HCT116 (cell line): ENCODE results near the gene ORC4. TPM values are rescaled to one million over a fixed set of nuclear protein-coding genes. Genes with fewer than 3 reads are reported as not detected.

Experiments
- ATAC-seq: fragments of 200-7000 bp; cut with Tn5 transposase; 2 replicates; pipeline ENCODE4 v1.9.1; 2020; ENCODE audit warnings: mild to moderate bottlenecking, moderate library complexity
- BruUV-seq: library from RNA; stranded (reverse); fragments of 400-500 nt; replicated peaks from 2 replicates; lab custom pipeline; 2021; lab: Mats Ljungman, UMichigan
- CTCF ChIA-PET: fragments of 300-600 bp; sonication (Branson Sonifier 250); formaldehyde crosslinking; loops from one replicate; lab custom pipeline; 2021; ENCODE audit warnings: antibody characterized with exemption; lab: Charles Lee
- POLR2A ChIA-PET: fragments of 300-600, 350-600 bp; sonication (Branson Sonifier 250); formaldehyde crosslinking; loops from one replicate; lab custom pipeline; 2021; ENCODE audit warnings: antibody characterized with exemption; lab: Charles Lee
- RAD21 ChIA-PET, 2 experiments: fragments of 300-600 bp; sonication (Branson Sonifier 250); formaldehyde crosslinking; loops; one replicate each; lab custom pipeline; 2023; ENCODE audit warnings: low total read pairs in 2 of 2; ENCODE audit not compliant: uncharacterized antibody in 2 of 2, unreplicated experiment in 2 of 2, low non-redundant PET in 1 of 2; lab: Charles Lee
- DNase-seq: peaks from one replicate; pipeline ENCODE4 v3.0.0-alpha.2; 2010; ENCODE audit warnings: low read depth, low spot score
- H2AFZ ChIP-seq: fragments of 200-600 bp; shearing (Covaris generic), sonication (generic); 2 replicates; pipeline ENCODE4 v1.6.1; 2017; ENCODE audit warnings: low read depth, mixed run types, mixed read lengths, antibody characterized with exemption, low read length; ENCODE audit not compliant: poor library complexity, severe bottlenecking
- H3K27ac ChIP-seq: 2 replicates; pipeline ENCODE4 v1.5.1; 2012; ENCODE audit warnings: low read depth, low read length
- H3K27me3 ChIP-seq: fragments of 200-600 bp; sonication (generic); 2 replicates; pipeline ENCODE4 v1.6.1; 2016; ENCODE audit warnings: mixed run types, low read length, mixed read lengths; ENCODE audit not compliant: insufficient read depth
- H3K36me3 ChIP-seq, 2 experiments: fragments of 200-500 bp in 1 of 2; fragments of 200-600 bp in 1 of 2; sonication (Bioruptor generic) in 1 of 2; sonication (generic) in 1 of 2; 2 replicates each; pipeline versions ENCODE4 v1.5.1 to v1.6.1; 2014 to 2016; ENCODE audit warnings: low read length in 2 of 2, inconsistent platforms in 1 of 2, mixed read lengths in 1 of 2, mixed run types in 1 of 2; ENCODE audit not compliant: insufficient read depth in 2 of 2, control insufficient read depth in 1 of 2
- H3K4me1 ChIP-seq, 2 experiments: fragments of 200-600 bp in 1 of 2; sonication (generic) in 1 of 2; 2 replicates each; pipeline versions ENCODE4 v1.5.1 to v1.6.1; 2012 to 2017; ENCODE audit warnings: low read length in 2 of 2, inconsistent platforms in 1 of 2, mild to moderate bottlenecking in 1 of 2, mixed read lengths in 1 of 2, mixed run types in 1 of 2, moderate library complexity in 1 of 2; ENCODE audit not compliant: insufficient read depth in 2 of 2, control insufficient read depth in 1 of 2
- H3K4me2 ChIP-seq: fragments of 200-600 bp; sonication (generic); 2 replicates; pipeline ENCODE4 v1.6.1; 2017; ENCODE audit warnings: mixed run types, low read length, mixed read lengths
- H3K4me3 ChIP-seq, 2 experiments: fragments of 200-600 bp in 1 of 2; sonication (generic) in 1 of 2; replicated peaks in 1 of 2; 2 replicates each; pipeline ENCODE4 v1.5.1; 2011 to 2016; ENCODE audit warnings: low read length in 2 of 2, control low read depth in 1 of 2, low read depth in 1 of 2, mild to moderate bottlenecking in 1 of 2, mixed read lengths in 1 of 2, mixed run types in 1 of 2
- H3K79me2 ChIP-seq: fragments of 200-600 bp; sonication (generic); 2 replicates; pipeline ENCODE4 v1.6.1; 2017; ENCODE audit warnings: mild to moderate bottlenecking, mixed run types, low read length, moderate library complexity, mixed read lengths; ENCODE audit not compliant: insufficient read depth
- H3K9ac ChIP-seq: fragments of 200-600 bp; sonication (generic); 2 replicates; pipeline ENCODE4 v1.6.1; 2016; ENCODE audit warnings: low read length, mixed read lengths
- H3K9me2 ChIP-seq: fragments of 200-600 bp; sonication (generic), shearing (Covaris generic); 2 replicates; pipeline ENCODE4 v1.6.1; 2017; ENCODE audit warnings: mixed run types, mild to moderate bottlenecking, moderate library complexity; ENCODE audit not compliant: insufficient read depth
- H3K9me3 ChIP-seq, 2 experiments: fragments of 200-500 bp in 1 of 2; fragments of 200-600 bp in 1 of 2; sonication (Bioruptor generic) in 1 of 2; sonication (generic) in 1 of 2; 2 replicates each; pipeline ENCODE4 v1.6.1; 2014 to 2017; ENCODE audit warnings: low read length in 2 of 2, mixed read lengths in 2 of 2, inconsistent platforms in 1 of 2, low read depth in 1 of 2, mild to moderate bottlenecking in 1 of 2, mixed run types in 1 of 2, moderate library complexity in 1 of 2; ENCODE audit not compliant: control insufficient read depth in 1 of 2, insufficient read depth in 1 of 2
- H4K20me1 ChIP-seq: fragments of 200-600 bp; sonication (generic), shearing (Covaris generic); 2 replicates; pipeline ENCODE4 v1.6.1; 2017; ENCODE audit warnings: mixed run types, mild to moderate bottlenecking, moderate library complexity; ENCODE audit not compliant: insufficient read depth
- CEBPB ChIP-seq: IDR thresholded peaks from 2 replicates; pipeline ENCODE4 v1.6.1; 2012; ENCODE audit warnings: low read depth
- CTCF ChIP-seq, 3 experiments: fragments of 200-600 bp in 1 of 3; sonication (generic) in 1 of 3; IDR thresholded peaks in 2 of 3; conservative IDR thresholded peaks in 1 of 3; 2 replicates each; pipeline ENCODE4 v1.5.1; 2012 to 2017; ENCODE audit warnings: low read depth in 2 of 3, low read length in 2 of 3, antibody characterized with exemption in 1 of 3, borderline replicate concordance in 1 of 3, control low read depth in 1 of 3, mild to moderate bottlenecking in 1 of 3, mixed read lengths in 1 of 3, mixed run types in 1 of 3, moderate library complexity in 1 of 3; ENCODE audit not compliant: insufficient read depth in 1 of 3
- EZH2phosphoT487 ChIP-seq: fragments of 200-600 bp; IDR thresholded peaks from 2 replicates; pipeline ENCODE4 v1.6.1; 2018; ENCODE audit warnings: antibody characterized with exemption, borderline replicate concordance
- FOSL1 ChIP-seq: IDR thresholded peaks from 2 replicates; pipeline ENCODE4 v1.6.1; 2012; ENCODE audit warnings: low read depth
- JUND ChIP-seq: IDR thresholded peaks from 2 replicates; pipeline ENCODE4 v1.6.1; 2012
- POLR2A ChIP-seq: IDR thresholded peaks from 2 replicates; pipeline ENCODE4 v1.7.0; 2011; ENCODE audit warnings: borderline replicate concordance; ENCODE audit not compliant: insufficient read depth, insufficient read length; ENCODE audit errors: extremely low read depth
- POLR2AphosphoS5 ChIP-seq: IDR thresholded peaks from 2 replicates; pipeline ENCODE4 v1.6.1; 2011; ENCODE audit warnings: mild to moderate bottlenecking, low read depth, low read length, moderate library complexity
- SP1 ChIP-seq: IDR thresholded peaks from 2 replicates; pipeline ENCODE4 v1.6.1; 2012; ENCODE audit warnings: low read depth
- SRF ChIP-seq: IDR thresholded peaks from 2 replicates; pipeline ENCODE4 v1.6.1; 2012; ENCODE audit warnings: low read depth
- TCF7L2 ChIP-seq: IDR thresholded peaks from 2 replicates; pipeline ENCODE4 v1.7.0; 2011; ENCODE audit warnings: borderline replicate concordance, inconsistent platforms; ENCODE audit not compliant: insufficient read depth, insufficient read length; ENCODE audit errors: extremely low read depth
- ZNF274 ChIP-seq: fragments of 200-500 bp; sonication (Bioruptor generic); IDR thresholded peaks from 2 replicates; pipeline ENCODE4 v1.6.1; 2014; ENCODE audit warnings: mild to moderate bottlenecking, low read depth, low read length, inconsistent platforms
- intact Hi-C: fragments of 100-400 bp; cut with micrococcal nuclease; formaldehyde crosslinking; loops from 2 replicates; pipeline ENCODE4 v1.10.0; 2022
- total RNA-seq: library from RNA; stranded (reverse); gene quantifications from one replicate; pipeline ENCODE4 v1.2.1, GENCODE V29; 2021; ENCODE audit not compliant: unreplicated experiment
- TF ChIP-seq, protein P1 (sequence below): IDR thresholded peaks from 2 replicates; pipeline ENCODE4 v1.6.1; 2012
- TF ChIP-seq, protein P2 (sequence below): IDR thresholded peaks from 2 replicates; pipeline ENCODE4 v1.6.1; 2011; ENCODE audit warnings: mild to moderate bottlenecking, low read length, moderate library complexity; ENCODE audit not compliant: insufficient replicate concordance; ENCODE audit errors: extremely low read depth

ORC4 gene
- total RNA-seq, 1 experiment from 2014 or later = 51.0 TPM

GRCh38 chr2:148052687-148053086 is 32.1 kb upstream of the ORC4 start:
- no peaks in the 10 kb centered on the region for H3K9me2 ChIP-seq
- TF ChIP-seq FOSL1 (no peak), POLR2A (no peak), SRF (no peak), CEBPB (no peak), JUND (no peak), TCF7L2 (no peak), POLR2AphosphoS5 (no peak), SP1 (no peak), ZNF274 (no peak), EZH2phosphoT487 (no peak), CTCF (IDR thresholded peaks at IDR 0.05 in 2 of 3, conservative IDR thresholded peaks at IDR 0.05 in 1 of 3; ENCODE audit: borderline replicate concordance in 1 of 3, insufficient read depth in 1 of 3, low read depth in 2 of 3, low read length in 2 of 3) (no peak)
- TF ChIP-seq, protein P1, sequence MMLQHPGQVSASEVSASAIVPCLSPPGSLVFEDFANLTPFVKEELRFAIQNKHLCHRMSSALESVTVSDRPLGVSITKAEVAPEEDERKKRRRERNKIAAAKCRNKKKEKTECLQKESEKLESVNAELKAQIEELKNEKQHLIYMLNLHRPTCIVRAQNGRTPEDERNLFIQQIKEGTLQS = no peak
- TF ChIP-seq, protein P2, sequence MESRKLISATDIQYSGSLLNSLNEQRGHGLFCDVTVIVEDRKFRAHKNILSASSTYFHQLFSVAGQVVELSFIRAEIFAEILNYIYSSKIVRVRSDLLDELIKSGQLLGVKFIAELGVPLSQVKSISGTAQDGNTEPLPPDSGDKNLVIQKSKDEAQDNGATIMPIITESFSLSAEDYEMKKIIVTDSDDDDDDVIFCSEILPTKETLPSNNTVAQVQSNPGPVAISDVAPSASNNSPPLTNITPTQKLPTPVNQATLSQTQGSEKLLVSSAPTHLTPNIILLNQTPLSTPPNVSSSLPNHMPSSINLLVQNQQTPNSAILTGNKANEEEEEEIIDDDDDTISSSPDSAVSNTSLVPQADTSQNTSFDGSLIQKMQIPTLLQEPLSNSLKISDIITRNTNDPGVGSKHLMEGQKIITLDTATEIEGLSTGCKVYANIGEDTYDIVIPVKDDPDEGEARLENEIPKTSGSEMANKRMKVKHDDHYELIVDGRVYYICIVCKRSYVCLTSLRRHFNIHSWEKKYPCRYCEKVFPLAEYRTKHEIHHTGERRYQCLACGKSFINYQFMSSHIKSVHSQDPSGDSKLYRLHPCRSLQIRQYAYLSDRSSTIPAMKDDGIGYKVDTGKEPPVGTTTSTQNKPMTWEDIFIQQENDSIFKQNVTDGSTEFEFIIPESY = no peak
- TF ChIP-seq, all 23 proteins: peak for 0
- H3K36me3 ChIP-seq = no peaks in the 10 kb centered on the region
- ChIA-PET RAD21 (no interaction called here), CTCF (interaction anchor here (0.7 kb wide), 1 partner anchor 686 kb away, joined by 4 read pairs; no protein-coding TSS in a partner anchor), POLR2A (no interaction called here)
- ATAC-seq = no peak
- BruUV-seq = no TSS peak
- H3K4me3 ChIP-seq = no peak overlapping the region
- H4K20me1 ChIP-seq = no peaks in the 10 kb centered on the region
- no peak overlapping the region for H2AFZ ChIP-seq
- no peak overlapping the region for H3K4me2 ChIP-seq
- H3K4me1 ChIP-seq = no peaks in the 10 kb centered on the region
- intact Hi-C loops = no loop called here
- H3K27me3 ChIP-seq = no peaks in the 10 kb centered on the region
- no peaks in the 10 kb centered on the region for H3K9me3 ChIP-seq
- H3K9ac ChIP-seq = no peak overlapping the region
- DNase-seq = no peak
- H3K27ac ChIP-seq = no peak overlapping the region
- no peaks in the 10 kb centered on the region; the same call in 1 of the 2 replicates for H3K79me2 ChIP-seq
